ENCODE data around the gene TUBB.
A peak's percentile ranks its signal among the peaks of the same experiment; 100 is the strongest.

TUBB gene

GRCh38 chr6:30685157-30686008, 34.8 kb upstream of the TUBB start:
- Mint-ChIP-seq H3K4me1 (ENCODE audit: low read depth) (peaks cover 44% of the 10 kb centered on the region), H3K9me3 (no peaks in the 10 kb centered on the region), H3K36me3 (ENCODE audit: low read depth) (peaks cover 48% of the 10 kb centered on the region), H3K27ac (peak overlapping the region; percentile 95), H3K27me3 (no peaks in the 10 kb centered on the region), H3K4me3 (peak overlapping the region; percentile 97)

- Mint-ChIP-seq H3K36me3 (ENCODE audit: low read depth) (peaks cover 41% of the 10 kb centered on the region), H3K27me3 (no peaks in the 10 kb centered on the region), H3K4me1 (ENCODE audit: low read depth) (peaks cover 43% of the 10 kb centered on the region)
These were observed 33.9 kb upstream of the TUBB start, which contains the start of gene PPP1R18 for GRCh38 chr6:30686009-30686907. Gene PPP1R18 (minus strand): TSS chr6:30686645. CDS start chr6:30686018, 627 bp downstream.

GRCh38 chr6:30686908-30687658, 33.1 kb upstream of the TUBB start:
- Mint-ChIP-seq H3K36me3 (ENCODE audit: low read depth) (peaks cover 33% of the 10 kb centered on the region), H3K4me1 (ENCODE audit: low read depth) (peaks cover 42% of the 10 kb centered on the region), H3K4me3 (peak overlapping the region; percentile 97), H3K27ac (peak overlapping the region; percentile 95), H3K9me3 (no peaks in the 10 kb centered on the region), H3K27me3 (no peaks in the 10 kb centered on the region)

More at GRCh38 chr6:30686009-30686907, 33.9 kb upstream of the TUBB start, which contains the start of gene PPP1R18:
- no peaks in the 10 kb centered on the region for H3K9me3 Mint-ChIP-seq
- H3K27ac Mint-ChIP-seq = peak within 1 kb of the TSS; percentile 95
- H3K4me3 Mint-ChIP-seq = peak within 1 kb of the TSS; percentile 97

- H3K4me3 Mint-ChIP-seq = peak overlapping the region; percentile 97
- H3K4me1 Mint-ChIP-seq (ENCODE audit: low read depth) = peaks cover 41% of the 10 kb centered on the region
- peaks cover 27% of the 10 kb centered on the region for H3K36me3 Mint-ChIP-seq (ENCODE audit: low read depth)
- H3K9me3 Mint-ChIP-seq = no peaks in the 10 kb centered on the region
- H3K27me3 Mint-ChIP-seq = no peaks in the 10 kb centered on the region
- H3K27ac Mint-ChIP-seq = peak overlapping the region; percentile 95
These were observed 32.3 kb upstream of the TUBB start for GRCh38 chr6:30687659-30688431.

GRCh38 chr6:30688569-30688968, 31.6 kb upstream of the TUBB start:
- H3K4me1 Mint-ChIP-seq (ENCODE audit: low read depth) = peaks cover 41% of the 10 kb centered on the region

GRCh38 chr6:30689022-30689865, 30.9 kb upstream of the TUBB start:
- Mint-ChIP-seq H3K9me3 (no peaks in the 10 kb centered on the region), H3K27ac (peak overlapping the region; percentile 95), H3K27me3 (no peaks in the 10 kb centered on the region), H3K36me3 (ENCODE audit: low read depth) (peaks cover 13% of the 10 kb centered on the region), H3K4me1 (ENCODE audit: low read depth) (peaks cover 41% of the 10 kb centered on the region), H3K4me3 (peak overlapping the region; percentile 97)

More at GRCh38 chr6:30688569-30688968, 31.6 kb upstream of the TUBB start:
- no peaks in the 10 kb centered on the region for H3K27me3 Mint-ChIP-seq
- H3K36me3 Mint-ChIP-seq (ENCODE audit: low read depth) = peaks cover 20% of the 10 kb centered on the region
- no peaks in the 10 kb centered on the region for H3K9me3 Mint-ChIP-seq
- H3K4me3 Mint-ChIP-seq = peak overlapping the region; percentile 97
- peak overlapping the region; percentile 95 for H3K27ac Mint-ChIP-seq

GRCh38 chr6:30689985-30690384, 30.2 kb upstream of the TUBB start:
- Mint-ChIP-seq H3K4me1 (ENCODE audit: low read depth) (peaks cover 41% of the 10 kb centered on the region), H3K27ac (peak overlapping the region; percentile 88), H3K4me3 (peak overlapping the region; percentile 95)

GRCh38 chr6:30690403-30691207, 29.5 kb upstream of the TUBB start, which contains the start of gene NRM:
Gene NRM (minus strand): TSS chr6:30690984. CDS start chr6:30690974, 10 bp downstream.
- Mint-ChIP-seq H3K4me1 (ENCODE audit: low read depth) (peaks cover 41% of the 10 kb centered on the region), H3K36me3 (ENCODE audit: low read depth) (peaks cover 2% of the 10 kb centered on the region), H3K4me3 (peak within 1 kb of the TSS; percentile 95), H3K27ac (peak within 1 kb of the TSS; percentile 88), H3K9me3 (no peaks in the 10 kb centered on the region), H3K27me3 (no peaks in the 10 kb centered on the region)

More at GRCh38 chr6:30689985-30690384, 30.2 kb upstream of the TUBB start:
- Mint-ChIP-seq H3K27me3 (no peaks in the 10 kb centered on the region), H3K9me3 (no peaks in the 10 kb centered on the region), H3K36me3 (ENCODE audit: low read depth) (peaks cover 8% of the 10 kb centered on the region)

- Mint-ChIP-seq H3K4me3 (peak overlapping the region; percentile 95), H3K27ac (peak overlapping the region; percentile 55), H3K9me3 (no peaks in the 10 kb centered on the region), H3K4me1 (ENCODE audit: low read depth) (peaks cover 41% of the 10 kb centered on the region), H3K36me3 (ENCODE audit: low read depth) (no peaks in the 10 kb centered on the region), H3K27me3 (no peaks in the 10 kb centered on the region)
These were observed 28.8 kb upstream of the TUBB start for GRCh38 chr6:30691208-30691847.

GRCh38 chr6:30696432-30696831, 23.7 kb upstream of the TUBB start:
- no peaks in the 10 kb centered on the region for H3K27me3 Mint-ChIP-seq
- no peak overlapping the region for H3K4me3 Mint-ChIP-seq

GRCh38 chr6:30700340-30700739, 19.8 kb upstream of the TUBB start:
- Mint-ChIP-seq H3K4me1 (ENCODE audit: low read depth) (no peaks in the 10 kb centered on the region), H3K36me3 (ENCODE audit: low read depth) (peaks cover 42% of the 10 kb centered on the region), H3K27me3 (no peaks in the 10 kb centered on the region), H3K4me3 (no peak overlapping the region), H3K27ac (no peak overlapping the region), H3K9me3 (no peaks in the 10 kb centered on the region)

More at GRCh38 chr6:30696432-30696831, 23.7 kb upstream of the TUBB start:
- no peak overlapping the region for H3K27ac Mint-ChIP-seq
- H3K4me1 Mint-ChIP-seq (ENCODE audit: low read depth) = peaks cover 4% of the 10 kb centered on the region
- peaks cover 13% of the 10 kb centered on the region for H3K36me3 Mint-ChIP-seq (ENCODE audit: low read depth)
- H3K9me3 Mint-ChIP-seq = no peaks in the 10 kb centered on the region

- Mint-ChIP-seq H3K9me3 (no peaks in the 10 kb centered on the region), H3K4me3 (no peak overlapping the region), H3K27me3 (no peaks in the 10 kb centered on the region), H3K4me1 (ENCODE audit: low read depth) (no peaks in the 10 kb centered on the region), H3K27ac (no peak overlapping the region), H3K36me3 (ENCODE audit: low read depth) (peaks cover 58% of the 10 kb centered on the region)
These were observed 17.1 kb upstream of the TUBB start for GRCh38 chr6:30703011-30703410.
